GM13976 (cell line): ENCODE measurements around the gene CCT7.

Source experiments
- DNase-seq: peaks from one replicate; pipeline ENCODE4 v3.0.0; 2012; ENCODE audit warnings: low spot score
- in situ Hi-C: fragments of 300-500 bp; cut with MboI; formaldehyde crosslinking; loops from one replicate; pipeline ENCODE4 v1.12.0; 2022; ENCODE audit warnings: low sequenced_read_pairs, mixed read lengths, inconsistent platforms; ENCODE audit not compliant: unreplicated experiment
- TF ChIP-seq, protein P1 (sequence below): IDR thresholded peaks from 2 replicates; pipeline ENCODE4 v1.5.1; 2012; ENCODE audit warnings: borderline replicate concordance, mild to moderate bottlenecking; ENCODE audit not compliant: insufficient read depth; ENCODE audit errors: extremely low read depth, missing control alignments, control extremely low read depth

Gene CCT7

GRCh38 chr2:73292906-73293533 is 58.9 kb downstream of the CCT7 start:
- TF ChIP-seq, protein P1, sequence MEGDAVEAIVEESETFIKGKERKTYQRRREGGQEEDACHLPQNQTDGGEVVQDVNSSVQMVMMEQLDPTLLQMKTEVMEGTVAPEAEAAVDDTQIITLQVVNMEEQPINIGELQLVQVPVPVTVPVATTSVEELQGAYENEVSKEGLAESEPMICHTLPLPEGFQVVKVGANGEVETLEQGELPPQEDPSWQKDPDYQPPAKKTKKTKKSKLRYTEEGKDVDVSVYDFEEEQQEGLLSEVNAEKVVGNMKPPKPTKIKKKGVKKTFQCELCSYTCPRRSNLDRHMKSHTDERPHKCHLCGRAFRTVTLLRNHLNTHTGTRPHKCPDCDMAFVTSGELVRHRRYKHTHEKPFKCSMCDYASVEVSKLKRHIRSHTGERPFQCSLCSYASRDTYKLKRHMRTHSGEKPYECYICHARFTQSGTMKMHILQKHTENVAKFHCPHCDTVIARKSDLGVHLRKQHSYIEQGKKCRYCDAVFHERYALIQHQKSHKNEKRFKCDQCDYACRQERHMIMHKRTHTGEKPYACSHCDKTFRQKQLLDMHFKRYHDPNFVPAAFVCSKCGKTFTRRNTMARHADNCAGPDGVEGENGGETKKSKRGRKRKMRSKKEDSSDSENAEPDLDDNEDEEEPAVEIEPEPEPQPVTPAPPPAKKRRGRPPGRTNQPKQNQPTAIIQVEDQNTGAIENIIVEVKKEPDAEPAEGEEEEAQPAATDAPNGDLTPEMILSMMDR, result no peak
- peak; percentile 41 for DNase-seq
- in situ Hi-C loops, result no loop called here

- peak; percentile 97 for DNase-seq
- in situ Hi-C loops, result no loop called here
- TF ChIP-seq, protein P1, result no peak
These were observed 59.5 kb downstream of the CCT7 start, which contains the start of gene EGR4 for GRCh38 chr2:73293534-73294171. TSS of gene EGR4 (minus strand) at chr2:73293548. CDS start at chr2:73293317, 231 bp downstream.

GRCh38 chr2:73294239-73294638 is 60.1 kb downstream of the CCT7 start:
- no peak for DNase-seq
- in situ Hi-C loops, result no loop called here
- TF ChIP-seq, protein P1, result no peak

DNA sequence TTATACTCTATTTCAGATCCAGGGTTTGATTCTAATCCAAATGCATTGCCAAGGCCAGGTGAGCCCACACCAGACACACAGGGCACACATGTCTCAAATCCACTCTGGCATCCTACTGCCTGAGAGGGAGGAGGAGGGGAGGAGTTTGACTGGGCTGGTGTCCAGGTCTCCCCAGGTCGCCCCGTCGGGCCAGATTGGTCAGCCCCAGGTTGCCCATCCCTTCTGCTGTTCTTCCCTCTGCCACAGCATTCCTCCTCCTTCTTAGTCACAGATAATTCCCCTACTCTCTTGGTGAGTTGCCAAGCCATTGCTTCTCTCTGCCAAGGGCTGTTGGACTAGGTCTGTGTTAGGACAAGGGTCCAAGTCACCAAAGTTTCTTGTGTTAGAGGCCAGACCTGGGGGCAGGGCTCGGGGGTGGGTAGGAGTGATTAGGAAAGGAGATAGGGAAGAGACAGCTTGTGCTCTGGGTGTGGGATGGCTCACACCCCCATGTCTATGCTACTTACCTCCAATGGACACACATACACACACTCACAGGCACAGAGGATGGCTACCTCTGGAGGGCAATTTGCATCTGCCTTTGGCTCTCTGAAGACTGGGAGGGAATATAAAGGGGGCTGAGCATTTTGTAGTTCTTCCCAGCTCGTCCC is 61.8 kb downstream of the CCT7 start:
- TF ChIP-seq, protein P1, result no peak
- DNase-seq, result no peak
- in situ Hi-C loops, result no loop called here

- TF ChIP-seq, protein P1, result no peak
- in situ Hi-C loops, result no loop called here
- DNase-seq, result no peak
These were observed 63.0 kb downstream of the CCT7 start for GRCh38 chr2:73297151-73297559.

DNA sequence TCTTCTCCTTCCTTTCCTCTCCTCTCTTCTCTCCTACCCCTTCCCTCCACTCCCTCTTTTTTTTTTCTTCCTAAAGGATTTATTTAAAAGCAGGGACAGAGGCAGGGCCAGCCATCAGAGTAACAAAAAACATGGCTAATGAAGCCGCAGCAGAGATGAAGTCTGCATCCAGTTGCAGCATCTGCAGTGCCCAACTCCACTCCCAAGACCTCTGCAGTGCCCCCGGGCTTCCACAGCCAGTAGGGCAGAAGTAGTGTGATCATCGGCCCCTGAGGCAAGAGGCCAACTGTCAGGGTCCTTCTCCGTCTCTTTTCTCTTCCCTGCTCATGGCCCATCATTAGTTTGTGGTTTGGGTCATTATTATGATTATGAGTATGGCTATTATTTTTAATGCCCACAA is 63.5 kb downstream of the CCT7 start:
- DNase-seq, result no peak
- TF ChIP-seq, protein P1, result no peak
- in situ Hi-C loops, result no loop called here
